ENCODE results near the gene CLDN19. TPM values are rescaled to one million over a fixed set of nuclear protein-coding genes. Genes with fewer than 3 reads are reported as not detected.

CLDN19 gene
- total and polyA plus RNA-seq, 9 of the 15 experiments (the other 6 are each of a cell fraction or from before 2014, with no cell fraction given): not detected

- TF ChIP-seq CHD7 (IDR thresholded peaks at IDR 0.05; ENCODE audit: low read depth, low read length): no peak
- TF ChIP-seq ZNF609 (CRISPR knock-in tag; IDR thresholded peaks at IDR 0.05; ENCODE audit: borderline replicate concordance): no peak
- no peak for TF ChIP-seq ZBTB26 (CRISPR knock-in tag; IDR thresholded peaks at IDR 0.05)
- no peak for TF ChIP-seq SNRNP70 (optimal IDR thresholded peaks at IDR 0.05; ENCODE audit: low read depth, low read length)
- no peak for TF ChIP-seq ZNF584 (CRISPR knock-in tag; IDR thresholded peaks at IDR 0.05; ENCODE audit: low read depth)
- TF ChIP-seq CCAR2 (IDR thresholded peaks at IDR 0.05; ENCODE audit: low read depth, low read length): no peak
- TF ChIP-seq TAF1 (IDR thresholded peaks at IDR 0.05; ENCODE audit: control insufficient read depth, extremely low read depth, insufficient read depth, low read length, severe bottlenecking): no peak
- no peak for TF ChIP-seq COPS2 (conservative IDR thresholded peaks at IDR 0.05)
- no peak for TF ChIP-seq BACH1 (tag; IDR thresholded peaks at IDR 0.05)
- no peak for TF ChIP-seq RFX1 (IDR thresholded peaks at IDR 0.05)
- no peak for TF ChIP-seq TAF7 (tag; IDR thresholded peaks at IDR 0.05)
Observed at GRCh38 chr1:42769811-42770210, 29.8 kb upstream of the CLDN19 start (continued).
